Sigmoid colon (tissue), 7 donors: ENCODE data around the gene GNG14. TPM values are rescaled to one million over a fixed set of nuclear protein-coding genes. Genes with fewer than 3 reads are reported as not detected.

Experiments used
- DNase-seq: peaks from one replicate; pipeline ENCODE4 v3.0.0-alpha.2; 2019
- H3K27ac ChIP-seq, 4 donors: fragments of 200-600 bp; sonication (generic); one replicate each; pipeline ENCODE4 v1.5.1; 2016 to 2019; ENCODE audit warnings: mild to moderate bottlenecking in 1 of 4
- H3K27me3 ChIP-seq, 3 donors: fragments of 200-600 bp; sonication (generic); one replicate each; pipeline ENCODE4 v1.5.1; 2019; ENCODE audit warnings: mild to moderate bottlenecking in 1 of 3
- H3K36me3 ChIP-seq, 4 donors: fragments of 200-600 bp; sonication (generic); one replicate each; pipeline ENCODE4 v1.5.1; 2016 to 2019
- H3K4me1 ChIP-seq, 4 donors: fragments of 200-600 bp; sonication (generic); one replicate each; pipeline ENCODE4 v1.5.1; 2017 to 2019
- H3K4me3 ChIP-seq, 4 donors: fragments of 200-600 bp; sonication (generic); one replicate each; pipeline ENCODE4 v1.5.1; 2017 to 2019; ENCODE audit warnings: mild to moderate bottlenecking in 2 of 4, moderate library complexity in 1 of 4
- H3K9me3 ChIP-seq, 4 donors: fragments of 200-600 bp in 3 of 4; sonication (generic) in 3 of 4; one replicate each; pipeline versions ENCODE4 v1.5.1 to v1.6.1; 2013 to 2019
- EP300 ChIP-seq, 4 donors: sonication (generic); formaldehyde crosslinking; IDR thresholded peaks; one replicate each; pipeline ENCODE4 v1.6.1; 2017; ENCODE audit warnings: antibody characterized with exemption in 4 of 4
- POLR2A ChIP-seq, 2 donors: fragments of 450-650 bp; IDR thresholded peaks; one replicate each; pipeline ENCODE4 v1.6.1; 2016; ENCODE audit warnings: antibody characterized with exemption in 2 of 2, mild to moderate bottlenecking in 2 of 2, moderate library complexity in 2 of 2
- POLR2AphosphoS5 ChIP-seq, 4 donors: sonication (generic); formaldehyde crosslinking; IDR thresholded peaks; one replicate each; pipeline ENCODE4 v1.6.1; 2017; ENCODE audit warnings: antibody characterized with exemption in 4 of 4
- WGBS, 2 donors: extraction: QIAGEN DNeasy Blood & Tissue Kit; methylation state at CpG; one replicate each; pipeline ENCODE4 v1.1.7; 2013; 5-methylcytosine and 5-hydroxymethylcytosine counted together
- intact Hi-C: fragments of 100-400 bp; cut with DNase I; formaldehyde crosslinking; loops from one replicate; pipeline ENCODE4 v1.15.1; 2023
- polyA plus RNA-seq, 3 donors: library from polyadenylated mRNA; stranded (reverse); fragments of 200-250 nt; gene quantifications; one replicate each; pipeline ENCODE4 v1.2.3, GENCODE V29; 2013
- total RNA-seq, 4 donors: library from RNA; depleted of rRNA; stranded (reverse); fragments of >200 nt; gene quantifications; one replicate each; pipeline ENCODE4 v1.1.0, GENCODE V29; 2016
- TF ChIP-seq, protein P1 (sequence below), 4 experiments: fragments of 450-650 bp in 3 of 4; fragments of 200-600 bp in 1 of 4; IDR thresholded peaks; one replicate each; pipeline ENCODE4 v1.5.1; 2016 to 2019; ENCODE audit warnings: antibody characterized with exemption in 4 of 4, mild to moderate bottlenecking in 3 of 4, moderate library complexity in 2 of 4
- donor health status: healthy with polysubstance abuse.
- donor health status: Bipolar disorder and iron deficiency.
- donor health status: healthy.

GNG14 gene
- total and polyA plus RNA-seq, 7 donors, result not detected

DNA sequence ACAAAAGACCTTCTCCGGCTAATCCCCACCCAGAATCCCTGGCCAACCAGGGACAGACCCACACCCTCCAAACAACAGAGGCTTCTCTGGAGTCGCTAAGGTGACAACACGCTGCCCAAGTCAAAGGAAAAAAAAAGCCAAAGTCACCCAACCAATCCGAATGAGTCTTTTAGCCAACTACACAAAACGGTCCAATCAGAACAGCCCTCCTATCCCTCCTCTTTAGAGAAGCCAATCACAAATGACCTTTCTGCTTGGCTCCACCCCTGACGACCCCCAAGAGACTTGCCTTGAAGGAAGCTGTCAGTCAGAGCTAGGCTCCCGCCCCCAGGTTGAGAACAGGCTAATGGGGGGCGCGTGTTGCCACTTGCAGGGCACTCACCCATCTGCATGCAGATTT is 15.2 kb downstream of the GNG14 start:
- H3K27me3 ChIP-seq, result no peaks in the 10 kb centered on the region
- H3K27ac ChIP-seq, result no peak overlapping the region
- TF ChIP-seq, protein P1, sequence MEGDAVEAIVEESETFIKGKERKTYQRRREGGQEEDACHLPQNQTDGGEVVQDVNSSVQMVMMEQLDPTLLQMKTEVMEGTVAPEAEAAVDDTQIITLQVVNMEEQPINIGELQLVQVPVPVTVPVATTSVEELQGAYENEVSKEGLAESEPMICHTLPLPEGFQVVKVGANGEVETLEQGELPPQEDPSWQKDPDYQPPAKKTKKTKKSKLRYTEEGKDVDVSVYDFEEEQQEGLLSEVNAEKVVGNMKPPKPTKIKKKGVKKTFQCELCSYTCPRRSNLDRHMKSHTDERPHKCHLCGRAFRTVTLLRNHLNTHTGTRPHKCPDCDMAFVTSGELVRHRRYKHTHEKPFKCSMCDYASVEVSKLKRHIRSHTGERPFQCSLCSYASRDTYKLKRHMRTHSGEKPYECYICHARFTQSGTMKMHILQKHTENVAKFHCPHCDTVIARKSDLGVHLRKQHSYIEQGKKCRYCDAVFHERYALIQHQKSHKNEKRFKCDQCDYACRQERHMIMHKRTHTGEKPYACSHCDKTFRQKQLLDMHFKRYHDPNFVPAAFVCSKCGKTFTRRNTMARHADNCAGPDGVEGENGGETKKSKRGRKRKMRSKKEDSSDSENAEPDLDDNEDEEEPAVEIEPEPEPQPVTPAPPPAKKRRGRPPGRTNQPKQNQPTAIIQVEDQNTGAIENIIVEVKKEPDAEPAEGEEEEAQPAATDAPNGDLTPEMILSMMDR (IDR thresholded peaks at IDR 0.05), result no peak
- WGBS, 2 donors, result 74 to 87% methylated on average over 9 of the region's 9 CpGs
- no peaks in the 10 kb centered on the region for H3K4me1 ChIP-seq
- intact Hi-C loops, result no loop called here
- H3K9me3 ChIP-seq, result no peaks in the 10 kb centered on the region
- no peak overlapping the region for H3K4me3 ChIP-seq
- peaks cover 62 to 95% (median 74%) of the 10 kb centered on the region in 4 donors for H3K36me3 ChIP-seq
- DNase-seq, result no peak

DNA sequence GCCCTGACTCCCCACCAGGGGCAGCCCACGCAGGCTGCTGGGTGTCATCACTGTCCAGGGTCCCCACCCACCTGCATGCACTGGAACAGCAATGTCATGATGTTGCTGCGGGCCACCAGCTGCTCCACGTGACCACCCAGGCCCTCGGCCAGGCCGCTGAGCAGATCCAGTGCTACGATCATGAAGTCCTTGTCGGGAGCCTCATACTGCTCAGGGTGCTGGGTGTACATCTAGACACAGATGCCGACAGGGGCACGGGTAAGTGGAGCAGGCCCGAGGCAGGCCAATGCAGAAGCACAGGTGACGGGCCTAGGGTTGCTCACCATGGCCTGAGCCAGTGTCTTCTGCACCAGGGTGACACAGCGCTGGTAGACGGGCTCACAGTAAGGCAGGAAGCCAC is 17.4 kb downstream of the GNG14 start:
- TF ChIP-seq POLR2A (IDR thresholded peaks at IDR 0.05) (no peak), POLR2AphosphoS5 (IDR thresholded peaks at IDR 0.05) (no peak), EP300 (IDR thresholded peaks at IDR 0.05) (no peak)
- TF ChIP-seq, protein P1 (IDR thresholded peaks at IDR 0.05), result no peak
- Histone ChIP-seq H3K27me3 (no peaks in the 10 kb centered on the region), H3K27ac (no peak overlapping the region), H3K4me1 (no peaks in the 10 kb centered on the region), H3K9me3 (no peaks in the 10 kb centered on the region), H3K4me3 (no peak overlapping the region), H3K36me3 (peaks cover 79 to 100% (median 81%) of the 10 kb centered on the region in 4 donors)
- no peak for DNase-seq
- WGBS, 2 donors, result 96 to 97% methylated on average over 13 of the region's 13 CpGs
- intact Hi-C loops, result no loop called here

DNA sequence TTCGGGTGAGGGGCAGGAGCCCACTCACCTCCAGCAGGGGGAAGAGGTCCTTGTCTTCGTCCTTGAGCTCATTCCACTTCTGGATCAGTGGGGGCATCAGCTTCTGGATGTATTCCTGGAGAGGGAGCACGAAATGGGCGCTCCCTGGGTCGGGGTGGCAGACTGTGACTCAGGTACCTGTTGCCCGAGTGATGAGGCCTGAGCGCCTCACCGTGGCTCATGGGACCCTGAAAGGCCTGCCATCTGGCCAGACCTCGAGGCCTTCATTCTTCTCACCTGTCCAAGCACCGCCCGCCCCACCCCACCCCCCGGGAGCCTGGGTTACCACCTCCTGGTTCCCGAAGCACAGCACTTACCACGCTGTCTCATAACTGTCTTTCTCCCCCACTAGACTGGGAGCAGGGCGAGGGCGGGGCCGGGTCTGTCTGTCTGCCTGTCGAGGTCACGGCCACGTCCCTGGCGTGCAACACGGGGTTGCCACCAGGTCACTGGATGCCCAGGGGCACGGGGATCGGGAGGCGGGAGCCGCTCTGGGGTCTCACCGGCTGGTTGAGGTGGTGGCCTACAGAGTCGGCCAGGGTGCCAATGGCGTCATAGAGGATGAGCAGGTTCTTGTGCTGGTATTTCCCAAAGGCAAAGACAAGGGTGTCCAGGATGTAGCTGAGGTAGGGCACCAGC is 18.0 kb downstream of the GNG14 start:
- intact Hi-C loops, result no loop called here
- WGBS, 2 donors, result 94 to 95% methylated on average over 29 of the region's 29 CpGs
- no peak for DNase-seq
- TF ChIP-seq POLR2AphosphoS5 (IDR thresholded peaks at IDR 0.05) (no peak), POLR2A (IDR thresholded peaks at IDR 0.05) (no peak), EP300 (IDR thresholded peaks at IDR 0.05) (no peak)
- TF ChIP-seq, protein P1 (IDR thresholded peaks at IDR 0.05), result no peak
- Histone ChIP-seq H3K4me1 (no peaks in the 10 kb centered on the region), H3K27me3 (no peaks in the 10 kb centered on the region), H3K9me3 (no peaks in the 10 kb centered on the region), H3K27ac (no peak overlapping the region), H3K36me3 (peaks cover 80 to 100% (median 85%) of the 10 kb centered on the region in 4 donors), H3K4me3 (no peak overlapping the region)

DNA sequence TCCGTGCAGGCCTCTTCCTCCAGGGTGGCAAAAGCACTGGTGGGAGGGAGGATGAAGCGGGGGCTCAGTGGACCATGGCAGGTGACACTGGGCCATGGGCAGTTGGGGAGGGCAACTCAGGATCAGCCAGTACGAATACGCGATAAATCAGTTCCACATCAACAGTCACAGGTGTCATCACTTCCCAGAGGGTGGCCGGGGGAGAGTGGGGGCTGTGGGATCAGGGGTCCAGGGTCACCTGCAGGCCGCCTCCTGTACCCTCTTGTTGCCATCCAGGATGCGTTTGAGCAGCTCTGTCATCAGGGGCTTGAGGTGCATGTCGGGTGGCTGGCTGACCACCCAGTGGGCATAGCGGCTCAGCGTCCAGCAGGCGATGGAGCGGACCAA is 18.5 kb downstream of the GNG14 start:
- 96 to 97% methylated on average over 13 of the region's 13 CpGs for WGBS, 2 donors
- Histone ChIP-seq H3K27me3 (no peaks in the 10 kb centered on the region), H3K4me1 (no peaks in the 10 kb centered on the region), H3K27ac (no peak overlapping the region), H3K4me3 (no peak overlapping the region), H3K36me3 (peaks cover 80 to 100% (median 83%) of the 10 kb centered on the region in 4 donors), H3K9me3 (no peaks in the 10 kb centered on the region)
- DNase-seq, result no peak
- TF ChIP-seq EP300 (IDR thresholded peaks at IDR 0.05) (no peak), POLR2A (IDR thresholded peaks at IDR 0.05) (no peak), POLR2AphosphoS5 (IDR thresholded peaks at IDR 0.05) (no peak)
- TF ChIP-seq, protein P1 (IDR thresholded peaks at IDR 0.05), result no peak
- intact Hi-C loops, result no loop called here

DNA sequence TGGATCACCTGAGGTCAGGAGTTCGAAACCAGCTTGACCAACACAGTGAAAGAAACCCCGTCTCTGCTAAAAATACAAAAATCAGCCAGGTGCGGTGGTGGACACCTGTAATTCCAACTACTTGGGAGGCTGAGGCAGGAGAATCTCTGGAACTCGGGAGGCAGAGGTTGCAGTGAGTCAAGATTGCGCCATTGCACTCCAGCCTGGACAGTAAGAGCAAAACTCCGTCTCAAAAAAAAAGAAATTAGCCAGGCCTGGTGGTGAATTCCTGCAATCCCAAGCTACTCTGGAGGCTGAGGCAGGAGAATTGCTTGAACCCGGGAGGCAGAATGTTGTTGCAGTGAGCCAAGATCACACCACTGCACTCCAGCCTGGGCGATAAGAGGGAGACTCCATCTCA is 20.8 kb downstream of the GNG14 start:
- H3K36me3 ChIP-seq, result peaks cover 67 to 98% (median 77%) of the 10 kb centered on the region in 4 donors
- intact Hi-C loops, result no loop called here
- 95 to 96% methylated on average over 8 of the region's 8 CpGs for WGBS, 2 donors
- no peaks in the 10 kb centered on the region for H3K27me3 ChIP-seq
- DNase-seq, result no peak
- H3K27ac ChIP-seq, result no peak overlapping the region
- no peaks in the 10 kb centered on the region for H3K9me3 ChIP-seq
- TF ChIP-seq EP300 (IDR thresholded peaks at IDR 0.05) (no peak), POLR2AphosphoS5 (IDR thresholded peaks at IDR 0.05) (no peak), POLR2A (IDR thresholded peaks at IDR 0.05) (no peak)
- TF ChIP-seq, protein P1 (IDR thresholded peaks at IDR 0.05), result no peak
- H3K4me3 ChIP-seq, result no peak overlapping the region
- no peaks in the 10 kb centered on the region for H3K4me1 ChIP-seq
